Brain microvascular endothelial cell (primary cell): ENCODE data around the gene SPINDOC.

ENCODE experiments used
- DNase-seq: peaks from one replicate; pipeline ENCODE4 v3.0.0-alpha.2; 2020
- H3K27ac ChIP-seq: fragments of 250-450 bp; sonication (Bioruptor Pico); 2 replicates; pipeline ENCODE4 v1.5.1; 2020; ENCODE audit warnings: mild to moderate bottlenecking, moderate library complexity
- H3K27me3 ChIP-seq: fragments of 250-450 bp; sonication (Bioruptor Pico); replicated peaks from 2 replicates; pipeline ENCODE4 v1.5.1; 2020; ENCODE audit warnings: mild to moderate bottlenecking
- H3K36me3 ChIP-seq: fragments of 250-450 bp; sonication (Bioruptor Pico); replicated peaks from 2 replicates; pipeline ENCODE4 v1.5.1; 2020; ENCODE audit warnings: mild to moderate bottlenecking
- H3K4me3 ChIP-seq: 2 replicates; pipeline ENCODE4 v1.5.1; 2011; ENCODE audit warnings: low read depth, mild to moderate bottlenecking, control low read depth, low read length, moderate library complexity
- in situ Hi-C: cut with HindIII; loops from 2 replicates; pipeline ENCODE4 v1.10.0; 2017; ENCODE audit warnings: low sequenced_read_pairs, low pct_ligation_motif_present
- TF ChIP-seq, protein P1 (sequence below): IDR thresholded peaks from 2 replicates; pipeline ENCODE4 v1.5.1; 2011; ENCODE audit warnings: low read depth, mild to moderate bottlenecking, moderate library complexity, low read length, control low read depth, inconsistent platforms; ENCODE audit errors: missing control alignments

Gene SPINDOC

DNA sequence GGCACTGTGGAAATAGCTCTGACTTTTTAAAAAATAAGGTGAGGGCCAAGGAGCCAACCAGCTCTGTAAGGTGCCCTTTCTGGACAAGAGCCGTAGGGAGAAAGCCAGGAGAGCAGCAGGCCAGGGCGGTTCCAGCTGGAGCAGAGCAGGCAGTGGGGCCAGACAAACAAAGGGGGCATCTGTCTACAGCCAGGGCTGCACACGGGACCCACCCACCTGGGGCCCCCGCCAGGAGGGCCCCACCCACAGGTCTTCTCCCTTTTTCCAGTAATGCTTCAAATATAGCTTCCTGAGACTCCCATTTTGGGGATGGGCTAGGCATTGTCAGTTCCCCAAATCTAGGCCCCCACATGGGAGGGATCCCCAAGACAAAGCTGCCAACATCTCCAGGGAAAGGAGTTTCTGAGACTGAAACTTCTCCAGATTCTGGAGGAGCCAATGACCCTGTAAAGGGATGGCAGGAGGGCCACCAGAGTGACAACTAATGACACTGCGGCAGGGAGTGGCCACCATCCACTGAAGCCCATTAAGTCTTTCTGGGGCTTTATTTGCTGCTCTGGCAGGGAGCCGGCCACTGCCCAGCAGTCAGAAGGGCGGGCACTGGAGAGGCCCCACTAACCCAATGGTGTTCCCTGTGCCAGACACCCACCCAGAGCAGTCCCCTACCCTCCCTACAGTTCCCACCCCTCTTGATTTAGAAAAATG, 46.6 kb upstream of the SPINDOC start:
- H3K27me3 ChIP-seq = no peaks in the 10 kb centered on the region
- TF ChIP-seq, protein P1, sequence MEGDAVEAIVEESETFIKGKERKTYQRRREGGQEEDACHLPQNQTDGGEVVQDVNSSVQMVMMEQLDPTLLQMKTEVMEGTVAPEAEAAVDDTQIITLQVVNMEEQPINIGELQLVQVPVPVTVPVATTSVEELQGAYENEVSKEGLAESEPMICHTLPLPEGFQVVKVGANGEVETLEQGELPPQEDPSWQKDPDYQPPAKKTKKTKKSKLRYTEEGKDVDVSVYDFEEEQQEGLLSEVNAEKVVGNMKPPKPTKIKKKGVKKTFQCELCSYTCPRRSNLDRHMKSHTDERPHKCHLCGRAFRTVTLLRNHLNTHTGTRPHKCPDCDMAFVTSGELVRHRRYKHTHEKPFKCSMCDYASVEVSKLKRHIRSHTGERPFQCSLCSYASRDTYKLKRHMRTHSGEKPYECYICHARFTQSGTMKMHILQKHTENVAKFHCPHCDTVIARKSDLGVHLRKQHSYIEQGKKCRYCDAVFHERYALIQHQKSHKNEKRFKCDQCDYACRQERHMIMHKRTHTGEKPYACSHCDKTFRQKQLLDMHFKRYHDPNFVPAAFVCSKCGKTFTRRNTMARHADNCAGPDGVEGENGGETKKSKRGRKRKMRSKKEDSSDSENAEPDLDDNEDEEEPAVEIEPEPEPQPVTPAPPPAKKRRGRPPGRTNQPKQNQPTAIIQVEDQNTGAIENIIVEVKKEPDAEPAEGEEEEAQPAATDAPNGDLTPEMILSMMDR = no peak
- H3K36me3 ChIP-seq = peaks cover 10% of the 10 kb centered on the region
- H3K27ac ChIP-seq = no peak overlapping the region
- no peak for DNase-seq
- in situ Hi-C loops = no loop called here
- H3K4me3 ChIP-seq = peak overlapping the region; percentile 72

DNA sequence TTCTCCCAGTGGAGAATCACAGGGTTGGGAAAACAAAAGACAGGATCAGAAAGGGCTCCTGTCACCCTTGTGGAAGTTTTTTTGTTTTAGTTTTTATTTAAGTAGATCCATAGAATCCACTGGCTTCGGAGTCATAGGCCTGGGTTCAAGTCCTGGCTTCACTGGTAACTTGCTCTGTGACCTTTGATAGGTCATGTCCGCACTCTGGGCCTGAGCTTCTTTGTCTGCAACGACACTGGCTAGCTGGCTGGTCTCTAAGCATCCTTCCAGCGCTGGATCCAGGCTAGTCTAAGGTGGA, 46.0 kb upstream of the SPINDOC start:
- Histone ChIP-seq H3K27ac (no peak overlapping the region), H3K36me3 (peaks cover 10% of the 10 kb centered on the region), H3K27me3 (no peaks in the 10 kb centered on the region), H3K4me3 (peak overlapping the region; percentile 72)
- DNase-seq = no peak
- in situ Hi-C loops = no loop called here
- TF ChIP-seq, protein P1 = no peak

DNA sequence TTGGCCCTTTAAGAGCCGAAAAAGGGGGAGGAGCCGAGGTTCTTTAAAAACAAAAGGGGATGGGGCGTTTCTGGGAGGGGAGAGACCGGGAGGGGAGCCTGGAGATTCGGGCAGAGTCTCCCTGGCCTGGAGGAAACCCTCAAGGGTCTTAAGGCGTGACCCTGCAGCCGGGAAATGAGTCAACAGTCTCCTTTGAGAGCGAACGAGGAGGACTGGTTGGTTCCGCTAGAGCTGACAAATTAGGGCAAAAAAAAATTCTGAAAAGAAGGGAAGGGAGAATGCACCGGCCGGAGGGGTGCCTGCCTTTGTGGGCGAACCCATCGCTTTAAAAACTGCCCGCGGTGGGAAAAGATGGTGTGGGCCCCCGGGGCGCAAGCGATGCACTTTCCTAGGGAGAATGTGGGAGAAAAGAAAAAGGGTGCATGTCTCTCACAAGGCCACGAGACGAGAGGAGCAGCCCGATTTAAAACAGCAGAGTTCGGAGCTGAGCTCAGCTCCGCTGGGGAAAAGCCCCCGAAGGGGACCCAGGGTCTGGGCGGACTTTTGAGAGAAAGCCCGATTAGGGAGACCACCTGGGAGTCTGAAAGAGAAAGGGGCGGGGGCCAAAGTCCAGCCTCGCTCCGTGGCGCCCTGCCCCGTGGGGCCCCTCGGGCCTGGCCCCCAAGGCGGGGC, 45.6 kb upstream of the SPINDOC start:
- TF ChIP-seq, protein P1 = no peak
- H3K4me3 ChIP-seq = peak overlapping the region; percentile 72
- peaks cover 10% of the 10 kb centered on the region for H3K36me3 ChIP-seq
- H3K27me3 ChIP-seq = no peaks in the 10 kb centered on the region
- peak; percentile 53 for DNase-seq
- H3K27ac ChIP-seq = peak overlapping the region; percentile 3
- in situ Hi-C loops = no loop called here

DNA sequence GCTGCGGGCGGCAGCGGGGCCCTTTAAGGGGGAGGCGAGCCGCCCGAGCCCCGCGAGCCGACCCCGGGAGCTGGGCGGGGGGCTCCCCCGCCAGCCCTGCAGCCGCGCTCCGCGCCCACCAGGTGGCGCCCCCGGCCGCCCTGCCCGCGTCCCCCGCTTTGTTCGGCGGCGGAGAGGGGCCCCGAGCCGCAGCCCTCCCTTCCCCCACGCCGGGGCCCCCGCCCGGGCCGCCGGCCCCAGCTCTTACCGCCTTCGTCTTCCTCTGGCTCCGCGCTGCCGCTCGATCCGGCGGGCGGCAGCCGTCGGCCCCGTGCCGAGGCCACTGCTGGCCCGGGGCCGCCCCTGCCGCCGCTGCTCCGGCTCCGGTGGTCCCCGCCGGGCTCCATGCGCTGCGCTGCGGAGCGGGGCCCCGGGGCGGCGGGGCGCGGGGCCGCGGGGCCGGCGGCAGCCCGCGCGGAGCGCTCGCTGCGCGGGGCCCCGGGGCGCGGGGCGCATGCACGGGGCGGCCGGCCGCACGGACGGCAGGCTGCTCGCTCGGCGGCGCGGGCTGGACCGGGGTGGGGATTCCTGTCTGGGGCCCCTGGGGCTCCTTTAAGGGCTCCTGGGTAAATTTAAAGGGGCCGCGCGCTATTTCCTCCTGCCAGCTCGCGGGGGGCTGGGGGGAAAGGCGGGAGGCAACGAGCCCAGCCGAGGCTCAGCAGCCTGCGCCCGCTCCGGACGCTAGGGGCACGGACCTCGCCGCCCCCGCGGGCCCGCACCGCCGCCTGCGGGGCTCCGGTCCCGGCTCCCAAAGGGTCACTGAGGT, 44.8 kb upstream of the SPINDOC start, which contains the start of gene ZFTA:
Gene ZFTA, minus strand, starts transcription at position 539 of the 805 bp plus-strand sequence. Its CDS starts 153 bp downstream, at position 386.
- peak; percentile 28 for DNase-seq
- H3K27me3 ChIP-seq = no peaks in the 10 kb centered on the region
- H3K27ac ChIP-seq = peak within 1 kb of the TSS; percentile 3
- TF ChIP-seq, protein P1 = peak; percentile 42
- in situ Hi-C loops = no loop called here
- H3K36me3 ChIP-seq = peaks cover 3% of the 10 kb centered on the region
- H3K4me3 ChIP-seq = peak within 1 kb of the TSS; percentile 72

DNA sequence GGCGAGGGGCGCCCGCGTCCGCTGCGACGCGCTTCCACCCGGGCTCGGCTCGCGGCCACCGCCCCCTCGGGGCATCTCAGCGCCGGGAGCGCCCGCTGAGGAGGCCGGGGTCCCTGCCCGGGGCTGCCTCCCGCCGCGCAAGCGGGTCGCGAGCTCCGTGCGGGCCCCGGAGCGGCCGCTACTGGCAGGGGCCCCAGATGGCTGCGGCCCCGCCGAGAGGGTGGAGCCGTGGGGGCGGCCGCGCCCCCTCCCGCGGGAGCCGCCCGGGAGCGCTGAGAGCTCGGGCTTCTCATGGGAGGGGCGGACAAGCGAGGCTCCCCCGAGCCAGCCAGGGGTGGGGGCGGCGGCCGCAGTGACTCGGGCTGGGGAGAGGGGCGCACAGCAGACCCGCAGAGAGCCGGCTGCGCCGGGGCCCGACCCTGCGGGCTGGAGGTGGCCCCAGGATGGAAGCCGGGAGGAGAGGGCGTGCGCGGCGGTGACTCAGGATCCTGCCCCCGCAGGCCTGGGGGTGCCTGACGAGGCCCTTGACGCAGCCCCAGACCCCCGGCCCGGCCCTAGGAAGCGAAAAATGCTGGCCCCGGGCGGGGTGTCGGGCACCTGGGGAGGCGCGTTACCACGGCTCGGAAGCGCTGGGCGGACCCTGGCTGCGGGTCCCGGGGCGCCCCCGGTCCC, 44.1 kb upstream of the SPINDOC start:
- no peak overlapping the region for H3K27ac ChIP-seq
- TF ChIP-seq, protein P1 = no peak
- H3K27me3 ChIP-seq = no peaks in the 10 kb centered on the region
- peak overlapping the region; percentile 72 for H3K4me3 ChIP-seq
- in situ Hi-C loops = no loop called here
- H3K36me3 ChIP-seq = no peaks in the 10 kb centered on the region
- DNase-seq = no peak
